CMK (cell line): ENCODE measurements around the gene HSD11B1L.
"Not testable (repeated sequence)": the region's sequence is repeated elsewhere in the genome, so short reads cannot be mapped to it uniquely, and the experiment has no call there.

Experiments
- DNase-seq: peaks from one replicate; pipeline ENCODE4 v3.0.0-alpha.2; 2010; ENCODE audit warnings: low read depth

The HSD11B1L gene

GRCh38 chr19:5733172-5733571 lies 52.3 kb downstream of the HSD11B1L start:
- not testable (repeated sequence) for DNase-seq
